Mucosa of stomach (tissue), 1 donor: ENCODE results near the gene GALNT14.

Experiments
- H3K27me3 ChIP-seq: one replicate; pipeline ENCODE4 v1.7.0; 2013; ENCODE audit warnings: mild to moderate bottlenecking, low read length; ENCODE audit not compliant: control insufficient read depth, insufficient read depth
- H3K36me3 ChIP-seq: one replicate; pipeline ENCODE4 v1.7.0; 2013; ENCODE audit warnings: low read length; ENCODE audit not compliant: control insufficient read depth, insufficient read depth
- H3K4me1 ChIP-seq: one replicate; pipeline ENCODE4 v1.7.0; 2013; ENCODE audit warnings: mild to moderate bottlenecking, low read length; ENCODE audit not compliant: control insufficient read depth, insufficient read depth
- H3K4me3 ChIP-seq: one replicate; pipeline ENCODE4 v1.7.0; 2013; ENCODE audit warnings: low read length
- H3K9ac ChIP-seq: one replicate; pipeline ENCODE4 v1.7.0; 2013; ENCODE audit warnings: mild to moderate bottlenecking, low read length, moderate library complexity
- H3K9me3 ChIP-seq: one replicate; pipeline ENCODE4 v1.7.0; 2013; ENCODE audit warnings: mild to moderate bottlenecking, low read length, moderate library complexity; ENCODE audit not compliant: control insufficient read depth
- donor health status: Pancreatic carcinoma.

The GALNT14 gene

GRCh38 chr2:31148514-31148913 is 10.3 kb upstream of the GALNT14 start:
- no peaks in the 10 kb centered on the region for H3K36me3 ChIP-seq
- no peak overlapping the region for H3K4me3 ChIP-seq
- H3K4me1 ChIP-seq, result no peaks in the 10 kb centered on the region
- H3K27me3 ChIP-seq, result no peaks in the 10 kb centered on the region
- H3K9ac ChIP-seq, result no peak overlapping the region
- no peaks in the 10 kb centered on the region for H3K9me3 ChIP-seq

- no peak overlapping the region for H3K9ac ChIP-seq
- no peaks in the 10 kb centered on the region for H3K27me3 ChIP-seq
- H3K4me3 ChIP-seq, result no peak overlapping the region
- H3K9me3 ChIP-seq, result no peaks in the 10 kb centered on the region
- no peaks in the 10 kb centered on the region for H3K36me3 ChIP-seq
- H3K4me1 ChIP-seq, result no peaks in the 10 kb centered on the region
Observed at GRCh38 chr2:31147645-31148044, 9.4 kb upstream of the GALNT14 start.

GRCh38 chr2:31142110-31142509 is 3.9 kb upstream of the GALNT14 start:
- Histone ChIP-seq H3K9ac (no peak overlapping the region), H3K9me3 (no peaks in the 10 kb centered on the region), H3K27me3 (peaks cover 37% of the 10 kb centered on the region), H3K4me1 (peaks cover 10% of the 10 kb centered on the region), H3K4me3 (no peak overlapping the region), H3K36me3 (no peaks in the 10 kb centered on the region)

GRCh38 chr2:31141443-31142085 is 3.3 kb upstream of the GALNT14 start:
- Histone ChIP-seq H3K36me3 (no peaks in the 10 kb centered on the region), H3K4me3 (no peak overlapping the region), H3K9ac (no peak overlapping the region), H3K4me1 (peaks cover 13% of the 10 kb centered on the region), H3K27me3 (peaks cover 43% of the 10 kb centered on the region), H3K9me3 (no peaks in the 10 kb centered on the region)

GRCh38 chr2:31140151-31140550 is 1.9 kb upstream of the GALNT14 start:
- Histone ChIP-seq H3K4me3 (no peak overlapping the region), H3K9ac (no peak overlapping the region), H3K36me3 (no peaks in the 10 kb centered on the region), H3K9me3 (no peaks in the 10 kb centered on the region), H3K27me3 (peaks cover 55% of the 10 kb centered on the region), H3K4me1 (peaks cover 13% of the 10 kb centered on the region)

- no peak overlapping the region for H3K4me3 ChIP-seq
- peaks cover 59% of the 10 kb centered on the region for H3K27me3 ChIP-seq
- H3K9ac ChIP-seq, result no peak overlapping the region
- H3K9me3 ChIP-seq, result no peaks in the 10 kb centered on the region
- no peaks in the 10 kb centered on the region for H3K36me3 ChIP-seq
- peaks cover 13% of the 10 kb centered on the region for H3K4me1 ChIP-seq
Observed at GRCh38 chr2:31139671-31140070, 1.4 kb upstream of the GALNT14 start.

- Histone ChIP-seq H3K4me3 (no peak overlapping the region), H3K4me1 (peaks cover 13% of the 10 kb centered on the region), H3K27me3 (peaks cover 66% of the 10 kb centered on the region), H3K36me3 (no peaks in the 10 kb centered on the region), H3K9ac (peak overlapping the region; percentile 25), H3K9me3 (no peaks in the 10 kb centered on the region)
Observed at GRCh38 chr2:31137211-31138036, 816 bp downstream of the GALNT14 start.

- no peaks in the 10 kb centered on the region for H3K9me3 ChIP-seq
- H3K4me3 ChIP-seq, result no peak overlapping the region
- peaks cover 13% of the 10 kb centered on the region for H3K4me1 ChIP-seq
- peaks cover 66% of the 10 kb centered on the region for H3K27me3 ChIP-seq
- H3K9ac ChIP-seq, result no peak overlapping the region
- no peaks in the 10 kb centered on the region for H3K36me3 ChIP-seq
Observed at GRCh38 chr2:31136732-31137131, 1.5 kb downstream of the GALNT14 start.

- H3K27me3 ChIP-seq, result peaks cover 62% of the 10 kb centered on the region
- no peaks in the 10 kb centered on the region for H3K36me3 ChIP-seq
- no peaks in the 10 kb centered on the region for H3K9me3 ChIP-seq
- peaks cover 13% of the 10 kb centered on the region for H3K4me1 ChIP-seq
- H3K9ac ChIP-seq, result no peak overlapping the region
- H3K4me3 ChIP-seq, result no peak overlapping the region
Observed at GRCh38 chr2:31136000-31136399, 2.2 kb downstream of the GALNT14 start.

- H3K27me3 ChIP-seq, result peaks cover 52% of the 10 kb centered on the region
Observed at GRCh38 chr2:31134480-31134879, 3.8 kb downstream of the GALNT14 start.

GRCh38 chr2:31132786-31133185 is 5.5 kb downstream of the GALNT14 start:
- Histone ChIP-seq H3K9ac (no peak overlapping the region), H3K4me3 (no peak overlapping the region), H3K9me3 (no peaks in the 10 kb centered on the region), H3K36me3 (no peaks in the 10 kb centered on the region), H3K27me3 (peaks cover 35% of the 10 kb centered on the region), H3K4me1 (peaks cover 10% of the 10 kb centered on the region)

More at GRCh38 chr2:31134480-31134879, 3.8 kb downstream of the GALNT14 start:
- Histone ChIP-seq H3K9me3 (no peaks in the 10 kb centered on the region), H3K9ac (no peak overlapping the region), H3K4me1 (peaks cover 13% of the 10 kb centered on the region), H3K4me3 (no peak overlapping the region), H3K36me3 (no peaks in the 10 kb centered on the region)

- H3K4me3 ChIP-seq, result no peak overlapping the region
Observed at GRCh38 chr2:31131871-31132270, 6.4 kb downstream of the GALNT14 start.

More at GRCh38 chr2:31131871-31132270, 6.4 kb downstream of the GALNT14 start:
- Histone ChIP-seq H3K9ac (no peak overlapping the region), H3K9me3 (no peaks in the 10 kb centered on the region), H3K36me3 (no peaks in the 10 kb centered on the region), H3K4me1 (peaks cover under 1% of the 10 kb centered on the region), H3K27me3 (peaks cover 26% of the 10 kb centered on the region)
